Suprapubic skin (tissue), 4 donors: ENCODE data around the gene UGT1A10. TPM values are rescaled to one million over a fixed set of nuclear protein-coding genes. Genes with fewer than 3 reads are reported as not detected.
"Not testable (repeated sequence)": the region's sequence is repeated elsewhere in the genome, so short reads cannot be mapped to it uniquely, and the experiment has no call there.

Experiments used
- DNase-seq, 2 donors: peaks; one replicate each; pipeline ENCODE4 v3.0.0-alpha.2; 2019; ENCODE audit warnings: low spot score in 2 of 2
- H3K27ac ChIP-seq: fragments of 200-600 bp; sonication (generic); one replicate; pipeline ENCODE4 v1.5.1; 2019
- H3K27me3 ChIP-seq: fragments of 200-600 bp; sonication (generic); one replicate; pipeline ENCODE4 v1.5.1; 2019
- H3K36me3 ChIP-seq: fragments of 200-600 bp; sonication (generic); one replicate; pipeline ENCODE4 v1.5.1; 2019
- H3K4me1 ChIP-seq: fragments of 200-600 bp; sonication (generic); one replicate; pipeline ENCODE4 v1.5.1; 2019
- H3K4me3 ChIP-seq: fragments of 200-600 bp; sonication (generic); one replicate; pipeline ENCODE4 v1.5.1; 2019; ENCODE audit warnings: mild to moderate bottlenecking
- H3K9me3 ChIP-seq: fragments of 200-600 bp; sonication (generic); one replicate; pipeline ENCODE4 v1.5.1; 2019
- CTCF ChIP-seq, 2 donors: fragments of 200-600 bp in 1 of 2; fragments of 450-650 bp in 1 of 2; sonication (generic) in 1 of 2; IDR thresholded peaks; one replicate each; pipeline ENCODE4 v1.5.1; 2016 to 2019; ENCODE audit warnings: antibody characterized with exemption in 2 of 2, mild to moderate bottlenecking in 1 of 2, moderate library complexity in 1 of 2
- EP300 ChIP-seq: sonication (generic); formaldehyde crosslinking; IDR thresholded peaks from one replicate; pipeline ENCODE4 v1.6.1; 2017; ENCODE audit warnings: antibody characterized with exemption
- POLR2A ChIP-seq, 2 donors: fragments of 450-650 bp; IDR thresholded peaks; one replicate each; pipeline ENCODE4 v1.6.1; 2017; ENCODE audit warnings: antibody characterized with exemption in 2 of 2, mild to moderate bottlenecking in 2 of 2, moderate library complexity in 2 of 2
- POLR2AphosphoS5 ChIP-seq, 3 donors: sonication (generic); formaldehyde crosslinking; IDR thresholded peaks; one replicate each; pipeline ENCODE4 v1.6.1; 2017; ENCODE audit warnings: antibody characterized with exemption in 3 of 3
- WGBS: methylation state at CpG from one replicate; pipeline ENCODE4 v1.1.5; 2018; 5-methylcytosine and 5-hydroxymethylcytosine counted together
- total RNA-seq, 4 donors: library from RNA; depleted of rRNA; stranded (reverse); fragments of >200 nt; gene quantifications; one replicate each; pipeline ENCODE4 v1.1.0, GENCODE V29; 2016

The UGT1A10 gene
- total RNA-seq, 4 donors from 2014 or later = not detected

DNA sequence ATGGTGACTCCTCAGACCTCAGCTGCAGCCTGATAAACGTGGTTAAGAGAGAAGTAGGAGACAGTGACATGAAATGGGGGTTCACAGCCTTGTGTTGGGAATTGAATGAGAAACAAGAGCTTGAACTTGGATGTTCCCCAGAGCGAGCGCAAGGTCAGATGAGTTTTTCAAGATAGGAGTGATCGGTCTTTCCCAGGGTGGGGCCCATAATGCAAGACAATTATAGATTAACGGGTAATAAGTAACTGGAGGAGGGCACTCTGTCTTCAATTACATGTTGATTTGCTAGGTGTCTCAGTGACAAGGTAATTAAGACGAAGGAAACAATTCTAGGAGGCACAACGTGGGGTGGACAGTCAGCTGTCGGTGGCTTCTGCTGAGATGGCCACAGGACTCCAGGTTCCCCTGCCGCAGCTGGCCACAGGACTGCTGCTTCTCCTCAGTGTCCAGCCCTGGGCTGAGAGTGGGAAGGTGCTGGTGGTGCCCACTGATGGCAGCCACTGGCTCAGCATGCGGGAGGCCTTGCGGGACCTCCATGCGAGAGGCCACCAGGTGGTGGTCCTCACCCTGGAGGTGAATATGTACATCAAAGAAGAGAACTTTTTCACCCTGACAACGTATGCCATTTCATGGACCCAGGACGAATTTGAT is 76.5 kb downstream of the UGT1A10 start, which contains the start of gene UGT1A5:
TSS of gene UGT1A5 (plus strand) at position 297 of the 651 bp plus-strand sequence. CDS start at position 382, 85 bp downstream.
- 76% methylated on average over 14 of the region's 14 CpGs for WGBS
- TF ChIP-seq POLR2A (IDR thresholded peaks at IDR 0.05) (no peak), POLR2AphosphoS5 (IDR thresholded peaks at IDR 0.05) (no peak), CTCF (IDR thresholded peaks at IDR 0.05) (no peak), EP300 (no peak)
- Histone ChIP-seq H3K4me1 (peaks cover 7% of the 10 kb centered on the region), H3K36me3 (no peaks in the 10 kb centered on the region), H3K9me3 (no peaks in the 10 kb centered on the region), H3K27me3 (peaks cover under 1% of the 10 kb centered on the region), H3K4me3 (no peak within 1 kb of the TSS), H3K27ac (no peak within 1 kb of the TSS)
- no peak for DNase-seq

- no peak overlapping the region for H3K27ac ChIP-seq
- peaks cover 2% of the 10 kb centered on the region for H3K4me1 ChIP-seq
- DNase-seq = no peak
- H3K27me3 ChIP-seq = peaks cover 4% of the 10 kb centered on the region
- 70% methylated on average over 7 of the region's 7 CpGs for WGBS
- H3K9me3 ChIP-seq = no peaks in the 10 kb centered on the region
- no peaks in the 10 kb centered on the region for H3K36me3 ChIP-seq
- H3K4me3 ChIP-seq = no peak overlapping the region
- TF ChIP-seq EP300 (no peak), CTCF (IDR thresholded peaks at IDR 0.05) (no peak), POLR2AphosphoS5 (IDR thresholded peaks at IDR 0.05) (no peak), POLR2A (IDR thresholded peaks at IDR 0.05) (no peak)
Observed at GRCh38 chr2:233713262-233713615, 77.0 kb downstream of the UGT1A10 start.

DNA sequence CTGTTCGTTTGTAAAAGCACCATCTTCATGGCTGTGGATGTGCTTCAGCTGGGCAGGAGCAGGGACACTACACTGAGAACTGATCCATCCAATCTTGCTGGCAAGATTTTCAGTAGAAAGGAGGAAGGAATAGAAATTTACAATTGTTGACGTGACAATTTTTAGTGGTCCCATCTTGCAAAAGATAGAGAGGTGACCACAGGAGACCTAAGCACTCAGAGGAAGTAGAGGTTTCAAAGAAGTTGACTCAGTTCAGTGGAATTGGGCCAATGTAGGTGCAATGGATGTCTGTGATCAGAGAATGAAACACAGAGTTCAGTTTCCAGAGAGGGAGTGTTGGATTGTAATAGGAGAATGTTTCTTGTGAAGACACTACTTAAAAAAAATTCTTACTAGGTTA is 77.9 kb downstream of the UGT1A10 start:
- WGBS = 69% methylated on average over 2 of the region's 2 CpGs
- DNase-seq = no peak
- Histone ChIP-seq H3K27ac (no peak overlapping the region), H3K27me3 (peaks cover 4% of the 10 kb centered on the region), H3K9me3 (no peaks in the 10 kb centered on the region), H3K4me1 (no peaks in the 10 kb centered on the region), H3K4me3 (no peak overlapping the region), H3K36me3 (no peaks in the 10 kb centered on the region)
- no peak for TF ChIP-seq EP300
- no peak for TF ChIP-seq CTCF (IDR thresholded peaks at IDR 0.05)
- TF ChIP-seq POLR2AphosphoS5 (IDR thresholded peaks at IDR 0.05) = no peak
- no peak for TF ChIP-seq POLR2A (IDR thresholded peaks at IDR 0.05)

DNA sequence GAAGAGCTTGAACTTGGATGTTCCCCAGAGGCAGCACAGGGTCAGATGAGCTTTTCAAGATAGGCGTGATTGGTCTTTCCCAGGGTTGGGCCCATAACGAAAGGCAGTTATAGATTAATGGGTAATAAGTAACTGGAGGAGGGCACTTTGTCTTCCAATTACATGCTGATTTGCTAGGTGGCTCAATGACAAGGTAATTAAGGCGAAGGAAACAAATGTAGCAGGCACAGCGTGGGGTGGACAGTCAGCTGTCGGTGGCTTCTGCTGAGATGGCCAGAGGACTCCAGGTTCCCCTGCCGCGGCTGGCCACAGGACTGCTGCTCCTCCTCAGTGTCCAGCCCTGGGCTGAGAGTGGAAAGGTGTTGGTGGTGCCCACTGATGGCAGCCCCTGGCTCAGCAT is 82.3 kb downstream of the UGT1A10 start, which contains the start of gene UGT1A4:
TSS of gene UGT1A4 (plus strand) at position 185 of the 400 bp plus-strand sequence. CDS start at position 270, 85 bp downstream.
- no peak within 1 kb of the TSS for H3K4me3 ChIP-seq
- H3K9me3 ChIP-seq = no peaks in the 10 kb centered on the region
- DNase-seq = no peak
- H3K36me3 ChIP-seq = no peaks in the 10 kb centered on the region
- peaks cover 4% of the 10 kb centered on the region for H3K27me3 ChIP-seq
- H3K27ac ChIP-seq = no peak within 1 kb of the TSS
- 82% methylated on average over 7 of the region's 7 CpGs for WGBS
- TF ChIP-seq POLR2A (IDR thresholded peaks at IDR 0.05) (no peak), EP300 (no peak), CTCF (IDR thresholded peaks at IDR 0.05) (no peak), POLR2AphosphoS5 (IDR thresholded peaks at IDR 0.05) (no peak)
- H3K4me1 ChIP-seq = no peaks in the 10 kb centered on the region

DNA sequence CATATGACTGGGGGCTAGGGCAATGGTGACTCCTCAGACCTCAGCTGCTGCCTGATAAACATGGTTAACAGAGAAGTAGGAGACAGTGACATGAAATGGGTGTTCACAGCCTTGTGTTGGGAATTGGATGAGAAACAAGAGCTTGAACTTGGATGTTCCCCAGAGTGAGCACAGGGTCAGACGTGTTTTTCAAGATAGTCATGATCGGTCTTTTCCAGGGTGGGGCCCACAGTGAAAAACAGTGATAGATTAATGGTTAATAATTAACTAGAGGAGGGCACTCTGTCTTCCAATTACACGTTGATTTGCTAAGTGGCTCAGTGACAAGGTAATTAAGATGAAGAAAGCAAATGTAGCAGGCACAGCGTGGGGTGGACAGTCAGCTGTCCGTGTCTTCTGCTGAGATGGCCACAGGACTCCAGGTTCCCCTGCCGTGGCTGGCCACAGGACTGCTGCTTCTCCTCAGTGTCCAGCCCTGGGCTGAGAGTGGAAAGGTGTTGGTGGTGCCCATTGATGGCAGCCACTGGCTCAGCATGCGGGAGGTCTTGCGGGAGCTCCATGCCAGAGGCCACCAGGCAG is 92.6 kb downstream of the UGT1A10 start, which contains the start of gene UGT1A3:
TSS of gene UGT1A3 (plus strand) at position 320 of the 579 bp plus-strand sequence. CDS start at position 405, 85 bp downstream.
- WGBS = 62% methylated on average over 8 of the region's 8 CpGs
- Histone ChIP-seq H3K27me3 (no peaks in the 10 kb centered on the region), H3K36me3 (no peaks in the 10 kb centered on the region), H3K9me3 (no peaks in the 10 kb centered on the region), H3K27ac (no peak within 1 kb of the TSS), H3K4me3 (no peak within 1 kb of the TSS), H3K4me1 (no peaks in the 10 kb centered on the region)
- no peak for DNase-seq
- TF ChIP-seq EP300 (no peak), POLR2AphosphoS5 (IDR thresholded peaks at IDR 0.05) (no peak), POLR2A (IDR thresholded peaks at IDR 0.05) (no peak), CTCF (IDR thresholded peaks at IDR 0.05) (no peak)

DNA sequence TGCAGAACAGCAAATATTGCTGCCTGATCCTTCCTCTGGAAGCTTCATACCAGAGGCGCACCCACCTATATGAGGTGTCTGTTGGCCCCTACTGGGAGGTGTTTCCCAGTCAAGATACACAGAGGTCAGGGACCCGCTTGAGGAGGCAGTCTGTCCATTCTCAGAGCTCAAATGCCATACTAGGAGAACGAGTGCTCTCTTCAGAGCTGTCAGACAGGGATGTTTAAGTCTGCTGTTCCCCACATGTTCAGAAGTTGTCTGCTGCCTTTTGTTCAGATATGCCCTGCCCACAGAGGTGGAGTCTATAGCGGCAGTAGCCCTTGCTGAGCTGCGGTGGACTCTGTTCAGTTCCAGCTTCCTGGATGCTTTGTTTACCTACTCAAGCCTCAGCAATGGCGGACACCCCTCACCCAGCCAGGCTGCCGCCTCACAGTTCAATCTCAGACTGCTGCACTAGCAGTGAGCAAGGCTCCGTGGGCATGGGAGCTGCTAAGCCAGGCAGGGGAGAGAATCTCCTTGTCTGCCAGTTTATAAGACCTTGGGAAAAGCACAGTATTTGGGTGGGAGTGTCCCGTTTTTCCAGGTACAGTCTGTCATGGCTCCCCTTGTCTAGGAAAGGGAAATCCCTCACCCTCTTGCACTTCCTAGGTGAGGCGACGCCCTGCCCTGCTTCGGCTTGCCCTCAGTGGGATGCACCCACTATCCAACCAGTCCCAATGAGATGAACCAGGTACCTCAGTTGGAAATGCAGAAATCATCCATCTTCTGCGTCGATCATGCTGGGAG is 100.8 kb downstream of the UGT1A10 start:
- H3K9me3 ChIP-seq, H3K27me3 ChIP-seq, DNase-seq, H3K36me3 ChIP-seq, H3K4me3 ChIP-seq, H3K4me1 ChIP-seq, H3K27ac ChIP-seq: not testable (repeated sequence)
- WGBS = 87% methylated on average over 13 of the region's 14 CpGs
